Measurements from ENCODE around the gene MAN1A1. TPM values are rescaled to one million over a fixed set of nuclear protein-coding genes. Genes with fewer than 3 reads are reported as not detected.

Gene MAN1A1
- total RNA-seq, 1 experiment from 2014 or later: 6.8 TPM

DNA sequence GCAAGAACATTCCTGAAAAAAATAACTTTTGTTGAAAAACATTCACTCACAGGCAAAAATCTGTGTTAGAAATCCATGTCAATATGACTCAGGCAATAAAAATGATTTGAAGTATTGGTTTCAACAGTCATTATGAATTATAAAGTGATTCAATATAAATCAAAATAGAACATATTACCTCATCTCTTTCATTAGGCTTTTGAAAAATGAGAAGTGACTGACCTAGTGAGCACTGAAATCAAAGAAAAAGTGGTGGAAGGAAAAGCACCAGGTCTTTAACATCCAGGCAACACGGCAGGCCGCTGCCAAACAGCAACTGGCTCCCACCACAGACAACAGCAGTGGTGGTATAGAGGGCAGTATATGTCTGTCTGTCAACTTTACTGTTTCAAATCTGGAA is 68.9 kb downstream of the MAN1A1 start:
- ChIA-PET POLR2A (no interaction called here), CTCF (no interaction called here)
- Mint-ChIP-seq H3K9me3 (0 out of 2 replicates have a peak, but pooled peaks cover 9% of the 10 kb centered on the region), H3K4me3 (no peak overlapping the region), H3K27me3 (ENCODE audit: low read depth) (no peaks in the 10 kb centered on the region), H3K27ac (no peak overlapping the region), H3K36me3 (no peaks in the 10 kb centered on the region), H3K4me1 (no peaks in the 10 kb centered on the region)
- DNase-seq (ENCODE audit: low spot score): no peak
- TF ChIP-seq, protein P1, sequence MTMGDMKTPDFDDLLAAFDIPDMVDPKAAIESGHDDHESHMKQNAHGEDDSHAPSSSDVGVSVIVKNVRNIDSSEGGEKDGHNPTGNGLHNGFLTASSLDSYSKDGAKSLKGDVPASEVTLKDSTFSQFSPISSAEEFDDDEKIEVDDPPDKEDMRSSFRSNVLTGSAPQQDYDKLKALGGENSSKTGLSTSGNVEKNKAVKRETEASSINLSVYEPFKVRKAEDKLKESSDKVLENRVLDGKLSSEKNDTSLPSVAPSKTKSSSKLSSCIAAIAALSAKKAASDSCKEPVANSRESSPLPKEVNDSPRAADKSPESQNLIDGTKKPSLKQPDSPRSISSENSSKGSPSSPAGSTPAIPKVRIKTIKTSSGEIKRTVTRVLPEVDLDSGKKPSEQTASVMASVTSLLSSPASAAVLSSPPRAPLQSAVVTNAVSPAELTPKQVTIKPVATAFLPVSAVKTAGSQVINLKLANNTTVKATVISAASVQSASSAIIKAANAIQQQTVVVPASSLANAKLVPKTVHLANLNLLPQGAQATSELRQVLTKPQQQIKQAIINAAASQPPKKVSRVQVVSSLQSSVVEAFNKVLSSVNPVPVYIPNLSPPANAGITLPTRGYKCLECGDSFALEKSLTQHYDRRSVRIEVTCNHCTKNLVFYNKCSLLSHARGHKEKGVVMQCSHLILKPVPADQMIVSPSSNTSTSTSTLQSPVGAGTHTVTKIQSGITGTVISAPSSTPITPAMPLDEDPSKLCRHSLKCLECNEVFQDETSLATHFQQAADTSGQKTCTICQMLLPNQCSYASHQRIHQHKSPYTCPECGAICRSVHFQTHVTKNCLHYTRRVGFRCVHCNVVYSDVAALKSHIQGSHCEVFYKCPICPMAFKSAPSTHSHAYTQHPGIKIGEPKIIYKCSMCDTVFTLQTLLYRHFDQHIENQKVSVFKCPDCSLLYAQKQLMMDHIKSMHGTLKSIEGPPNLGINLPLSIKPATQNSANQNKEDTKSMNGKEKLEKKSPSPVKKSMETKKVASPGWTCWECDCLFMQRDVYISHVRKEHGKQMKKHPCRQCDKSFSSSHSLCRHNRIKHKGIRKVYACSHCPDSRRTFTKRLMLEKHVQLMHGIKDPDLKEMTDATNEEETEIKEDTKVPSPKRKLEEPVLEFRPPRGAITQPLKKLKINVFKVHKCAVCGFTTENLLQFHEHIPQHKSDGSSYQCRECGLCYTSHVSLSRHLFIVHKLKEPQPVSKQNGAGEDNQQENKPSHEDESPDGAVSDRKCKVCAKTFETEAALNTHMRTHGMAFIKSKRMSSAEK (CRISPR knock-in tag; IDR thresholded peaks at IDR 0.05; ENCODE audit: borderline replicate concordance): no peak
- TF ChIP-seq MXD4 (CRISPR knock-in tag; IDR thresholded peaks at IDR 0.05; ENCODE audit: borderline replicate concordance) (no peak), TEAD4 (CRISPR knock-in tag; IDR thresholded peaks at IDR 0.05) (no peak), NR2C2 (CRISPR knock-in tag; IDR thresholded peaks at IDR 0.05) (no peak), RELA (CRISPR knock-in tag; IDR thresholded peaks at IDR 0.05; ENCODE audit: borderline replicate concordance) (no peak), TEAD1 (CRISPR knock-in tag; IDR thresholded peaks at IDR 0.05) (no peak), ELF4 (CRISPR knock-in tag; IDR thresholded peaks at IDR 0.05; ENCODE audit: low read depth) (no peak), GABPB1 (CRISPR knock-in tag; IDR thresholded peaks at IDR 0.05) (no peak), HMGA2 (CRISPR knock-in tag; IDR thresholded peaks at IDR 0.05) (no peak)
- TF ChIP-seq, protein P2, sequence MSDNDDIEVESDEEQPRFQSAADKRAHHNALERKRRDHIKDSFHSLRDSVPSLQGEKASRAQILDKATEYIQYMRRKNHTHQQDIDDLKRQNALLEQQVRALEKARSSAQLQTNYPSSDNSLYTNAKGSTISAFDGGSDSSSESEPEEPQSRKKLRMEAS (CRISPR knock-in tag; IDR thresholded peaks at IDR 0.05): no peak
- ATAC-seq: no peak

DNA sequence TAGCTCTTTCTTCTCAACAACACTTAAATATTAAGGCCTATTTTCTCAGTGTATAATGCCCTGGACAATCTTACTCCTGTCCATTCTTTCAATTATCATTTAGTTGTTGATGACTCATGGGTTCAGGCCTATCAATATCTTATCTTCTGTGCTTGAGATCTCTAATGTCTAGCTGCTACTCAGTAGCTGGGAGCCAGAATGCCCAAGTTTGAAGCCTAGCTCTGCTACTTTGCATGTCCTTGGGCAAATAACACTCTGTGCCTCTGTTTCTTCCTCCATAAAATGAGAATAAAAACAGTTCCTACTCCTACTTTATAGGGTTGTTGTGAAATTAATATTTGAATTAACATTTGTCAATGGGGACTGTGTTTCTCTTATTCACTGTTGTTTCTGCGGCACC is 69.5 kb downstream of the MAN1A1 start:
- H3K4me3 Mint-ChIP-seq: no peak overlapping the region
- POLR2A ChIA-PET: no interaction called here
- no peaks in the 10 kb centered on the region for H3K27me3 Mint-ChIP-seq (ENCODE audit: low read depth)
- H3K4me1 Mint-ChIP-seq: no peaks in the 10 kb centered on the region
- CTCF ChIA-PET: no interaction called here
- ATAC-seq: no peak
- H3K9me3 Mint-ChIP-seq: 0 out of 2 replicates have a peak, but pooled peaks cover 9% of the 10 kb centered on the region
- no peaks in the 10 kb centered on the region for H3K36me3 Mint-ChIP-seq
- H3K27ac Mint-ChIP-seq: no peak overlapping the region
- no peak for DNase-seq (ENCODE audit: low spot score)
- TF ChIP-seq MXD4 (CRISPR knock-in tag; IDR thresholded peaks at IDR 0.05; ENCODE audit: borderline replicate concordance) (no peak), ZNF121 (CRISPR knock-in tag; IDR thresholded peaks at IDR 0.05) (no peak), NR1H2 (CRISPR knock-in tag; IDR thresholded peaks at IDR 0.05) (no peak), NR3C1 (CRISPR knock-in tag; conservative IDR thresholded peaks at IDR 0.05; ENCODE audit: low read depth) (no peak)

DNA sequence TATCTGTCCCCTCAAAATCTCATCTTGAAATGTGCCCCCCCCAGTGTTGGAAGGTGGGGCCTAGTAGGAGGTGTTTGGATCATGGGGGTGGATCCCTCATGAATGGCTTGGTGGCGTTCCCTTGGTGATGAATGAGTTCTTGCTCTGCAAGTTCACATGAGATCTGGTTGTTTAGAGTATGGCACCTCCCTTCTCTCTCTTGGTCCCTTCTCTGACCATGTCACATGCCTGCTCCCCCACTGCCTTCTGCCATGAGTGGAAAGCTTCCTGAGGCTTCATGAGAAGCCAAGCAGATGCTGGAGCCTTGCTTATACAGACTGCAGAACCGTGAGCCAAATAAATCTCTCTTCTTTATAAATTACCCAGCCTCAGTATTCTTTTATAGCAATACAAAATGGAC is 70.9 kb downstream of the MAN1A1 start:
- H3K27me3 Mint-ChIP-seq (ENCODE audit: low read depth): no peaks in the 10 kb centered on the region
- ChIA-PET CTCF (no interaction called here), POLR2A (no interaction called here)
- H3K9me3 Mint-ChIP-seq: no peaks in the 10 kb centered on the region
- TF ChIP-seq ESRRA (CRISPR knock-in tag; IDR thresholded peaks at IDR 0.05; ENCODE audit: borderline replicate concordance) (no peak), ZNF121 (CRISPR knock-in tag; IDR thresholded peaks at IDR 0.05) (no peak), ZNF317 (CRISPR knock-in tag; IDR thresholded peaks at IDR 0.05; ENCODE audit: borderline replicate concordance, low read depth) (no peak), FOXJ3 (CRISPR knock-in tag; IDR thresholded peaks at IDR 0.05; ENCODE audit: borderline replicate concordance) (no peak), NR3C1 (CRISPR knock-in tag; conservative IDR thresholded peaks at IDR 0.05; ENCODE audit: low read depth) (no peak), ATF1 (CRISPR knock-in tag; IDR thresholded peaks at IDR 0.05) (no peak), HMGA2 (CRISPR knock-in tag; IDR thresholded peaks at IDR 0.05) (no peak), NFE2L1 (CRISPR knock-in tag; IDR thresholded peaks at IDR 0.05) (no peak), CBFB (CRISPR knock-in tag; IDR thresholded peaks at IDR 0.05; ENCODE audit: low read depth) (no peak)
- TF ChIP-seq, protein P3, sequence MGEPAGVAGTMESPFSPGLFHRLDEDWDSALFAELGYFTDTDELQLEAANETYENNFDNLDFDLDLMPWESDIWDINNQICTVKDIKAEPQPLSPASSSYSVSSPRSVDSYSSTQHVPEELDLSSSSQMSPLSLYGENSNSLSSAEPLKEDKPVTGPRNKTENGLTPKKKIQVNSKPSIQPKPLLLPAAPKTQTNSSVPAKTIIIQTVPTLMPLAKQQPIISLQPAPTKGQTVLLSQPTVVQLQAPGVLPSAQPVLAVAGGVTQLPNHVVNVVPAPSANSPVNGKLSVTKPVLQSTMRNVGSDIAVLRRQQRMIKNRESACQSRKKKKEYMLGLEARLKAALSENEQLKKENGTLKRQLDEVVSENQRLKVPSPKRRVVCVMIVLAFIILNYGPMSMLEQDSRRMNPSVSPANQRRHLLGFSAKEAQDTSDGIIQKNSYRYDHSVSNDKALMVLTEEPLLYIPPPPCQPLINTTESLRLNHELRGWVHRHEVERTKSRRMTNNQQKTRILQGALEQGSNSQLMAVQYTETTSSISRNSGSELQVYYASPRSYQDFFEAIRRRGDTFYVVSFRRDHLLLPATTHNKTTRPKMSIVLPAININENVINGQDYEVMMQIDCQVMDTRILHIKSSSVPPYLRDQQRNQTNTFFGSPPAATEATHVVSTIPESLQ (CRISPR knock-in tag; IDR thresholded peaks at IDR 0.05): no peak
- TF ChIP-seq, protein P4, sequence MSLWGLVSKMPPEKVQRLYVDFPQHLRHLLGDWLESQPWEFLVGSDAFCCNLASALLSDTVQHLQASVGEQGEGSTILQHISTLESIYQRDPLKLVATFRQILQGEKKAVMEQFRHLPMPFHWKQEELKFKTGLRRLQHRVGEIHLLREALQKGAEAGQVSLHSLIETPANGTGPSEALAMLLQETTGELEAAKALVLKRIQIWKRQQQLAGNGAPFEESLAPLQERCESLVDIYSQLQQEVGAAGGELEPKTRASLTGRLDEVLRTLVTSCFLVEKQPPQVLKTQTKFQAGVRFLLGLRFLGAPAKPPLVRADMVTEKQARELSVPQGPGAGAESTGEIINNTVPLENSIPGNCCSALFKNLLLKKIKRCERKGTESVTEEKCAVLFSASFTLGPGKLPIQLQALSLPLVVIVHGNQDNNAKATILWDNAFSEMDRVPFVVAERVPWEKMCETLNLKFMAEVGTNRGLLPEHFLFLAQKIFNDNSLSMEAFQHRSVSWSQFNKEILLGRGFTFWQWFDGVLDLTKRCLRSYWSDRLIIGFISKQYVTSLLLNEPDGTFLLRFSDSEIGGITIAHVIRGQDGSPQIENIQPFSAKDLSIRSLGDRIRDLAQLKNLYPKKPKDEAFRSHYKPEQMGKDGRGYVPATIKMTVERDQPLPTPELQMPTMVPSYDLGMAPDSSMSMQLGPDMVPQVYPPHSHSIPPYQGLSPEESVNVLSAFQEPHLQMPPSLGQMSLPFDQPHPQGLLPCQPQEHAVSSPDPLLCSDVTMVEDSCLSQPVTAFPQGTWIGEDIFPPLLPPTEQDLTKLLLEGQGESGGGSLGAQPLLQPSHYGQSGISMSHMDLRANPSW (CRISPR knock-in tag; conservative IDR thresholded peaks at IDR 0.05; ENCODE audit: low read depth): no peak
- TF ChIP-seq, protein P5, sequence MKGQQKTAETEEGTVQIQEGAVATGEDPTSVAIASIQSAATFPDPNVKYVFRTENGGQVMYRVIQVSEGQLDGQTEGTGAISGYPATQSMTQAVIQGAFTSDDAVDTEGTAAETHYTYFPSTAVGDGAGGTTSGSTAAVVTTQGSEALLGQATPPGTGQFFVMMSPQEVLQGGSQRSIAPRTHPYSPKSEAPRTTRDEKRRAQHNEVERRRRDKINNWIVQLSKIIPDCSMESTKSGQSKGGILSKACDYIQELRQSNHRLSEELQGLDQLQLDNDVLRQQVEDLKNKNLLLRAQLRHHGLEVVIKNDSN (CRISPR knock-in tag; IDR thresholded peaks at IDR 0.05): no peak
- no peaks in the 10 kb centered on the region for H3K36me3 Mint-ChIP-seq
- no peaks in the 10 kb centered on the region for H3K4me1 Mint-ChIP-seq
- H3K27ac Mint-ChIP-seq: no peak overlapping the region
- ATAC-seq (no peak; the same call in 1 of the 2 replicates), DNase-seq (ENCODE audit: low spot score) (no peak)
- no peak overlapping the region for H3K4me3 Mint-ChIP-seq
